HL-60 (cell line): ENCODE measurements around the gene CD37.
"Not testable (repeated sequence)": the region's sequence is repeated elsewhere in the genome, so short reads cannot be mapped to it uniquely, and the experiment has no call there.

Experiments
- CTCF ChIP-seq: IDR thresholded peaks from one replicate; pipeline ENCODE4 v1.5.1; 2011; ENCODE audit warnings: low read length, control low read depth, inconsistent platforms; ENCODE audit not compliant: insufficient read depth
- SPI1 ChIP-seq: IDR thresholded peaks from 2 replicates; pipeline ENCODE4 v1.6.1; 2012; ENCODE audit warnings: low read depth, mild to moderate bottlenecking, borderline replicate concordance

- TF ChIP-seq CTCF, SPI1: not testable (repeated sequence)
Observed at GRCh38 chr19:49288205-49288604, 47.0 kb upstream of the CD37 start.
